ENCODE measurements around the gene CFAP97D2.
A peak's percentile ranks its signal among the peaks of the same experiment; 100 is the strongest.
"Not testable (repeated sequence)": the region's sequence is repeated elsewhere in the genome, so short reads cannot be mapped to it uniquely, and the experiment has no call there.

Gene CFAP97D2

DNA sequence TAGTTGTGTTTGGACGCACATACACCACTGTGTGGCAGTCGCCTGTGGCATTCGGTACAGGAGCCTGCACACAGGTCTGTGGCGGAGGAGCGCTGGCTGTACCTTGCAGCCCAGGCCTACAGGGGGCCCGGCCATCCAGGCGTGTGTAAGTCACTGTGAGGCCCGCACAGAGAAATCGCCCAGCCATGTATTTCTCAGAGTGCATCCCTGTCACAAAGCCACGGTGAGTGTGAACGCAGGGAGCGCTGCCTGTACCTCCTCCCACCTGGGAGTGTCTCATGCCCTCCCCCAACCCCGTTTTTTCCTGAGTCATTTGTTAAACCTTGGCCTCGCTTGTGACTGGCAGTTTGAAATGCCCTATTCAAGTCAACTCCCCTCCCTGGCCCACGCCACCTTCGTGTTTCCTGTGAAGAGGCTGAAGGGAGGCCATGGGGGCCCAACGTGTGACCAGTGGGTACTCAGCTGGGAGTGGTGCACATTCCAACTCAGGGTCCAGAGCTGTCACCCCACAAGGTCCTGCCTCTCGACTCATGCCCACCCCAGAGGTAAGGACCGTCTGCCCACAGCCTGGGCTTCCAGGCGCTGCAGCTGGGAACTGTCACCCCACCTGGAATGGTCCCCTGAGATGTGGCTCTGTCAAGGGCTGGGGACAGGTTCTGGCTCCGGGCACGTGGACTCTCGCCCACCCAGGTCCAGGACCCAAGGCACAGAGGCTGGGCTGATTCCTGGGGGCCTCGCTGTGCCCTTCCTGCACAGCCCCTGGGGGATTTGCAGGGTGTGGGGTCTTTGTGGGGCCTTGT is 35.1 kb upstream of the CFAP97D2 start:
- DNase-seq, result peak; percentile 88

DNA sequence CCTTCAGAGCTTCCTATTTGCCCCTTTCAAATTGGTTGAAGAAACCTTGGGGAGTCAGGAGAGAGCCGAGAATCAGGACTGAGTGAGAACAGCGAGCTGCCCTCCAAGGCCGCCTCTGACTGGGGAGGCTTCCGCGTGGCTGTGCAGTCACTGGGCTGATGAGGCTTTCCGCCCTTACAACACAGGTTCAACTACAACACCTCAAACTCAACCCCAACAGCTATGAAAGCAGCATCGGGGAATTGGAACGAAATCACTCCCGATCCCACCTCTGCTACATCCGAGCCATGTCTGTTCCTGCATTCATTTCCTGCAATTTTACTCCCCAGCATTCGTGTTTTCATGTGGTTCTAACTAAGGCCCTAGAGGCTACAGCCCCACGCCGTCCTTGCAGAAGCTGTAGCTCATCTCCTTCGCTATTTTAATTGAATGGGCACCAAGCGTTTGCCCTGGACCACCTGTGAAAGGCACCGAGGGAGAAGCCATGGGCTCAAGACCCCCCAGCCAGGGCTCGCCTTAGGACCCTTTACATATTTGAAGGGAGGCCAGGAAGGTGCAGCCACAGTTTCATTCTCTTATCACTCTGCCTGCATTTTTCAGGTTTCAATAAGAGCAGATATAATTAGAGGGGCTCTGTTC is 34.3 kb upstream of the CFAP97D2 start:
- peak; percentile 42 for DNase-seq

DNA sequence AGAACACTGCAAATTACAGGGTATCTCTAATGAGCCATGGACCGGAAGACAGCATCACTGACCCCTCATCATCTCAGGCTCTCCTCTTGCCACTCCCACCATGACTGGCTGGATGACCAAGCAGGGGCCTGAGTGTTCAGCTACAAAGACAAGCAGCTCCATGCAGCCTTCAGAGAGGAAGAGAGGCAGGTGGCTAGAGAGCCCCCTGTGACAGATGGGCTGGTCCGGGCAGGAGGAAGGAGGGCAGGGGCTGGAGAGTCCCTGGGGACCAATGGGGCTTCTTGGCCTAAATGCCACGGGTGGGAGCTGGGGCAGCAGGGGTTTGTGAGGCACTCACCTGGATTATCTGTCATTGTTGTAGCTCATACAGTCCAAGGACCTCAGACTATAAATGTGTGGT is 33.8 kb upstream of the CFAP97D2 start:
- DNase-seq, result peak; percentile 49

- peak; percentile 32 for DNase-seq
These were observed 33.3 kb upstream of the CFAP97D2 start for GRCh38 chr13:114145722-114146121.

DNA sequence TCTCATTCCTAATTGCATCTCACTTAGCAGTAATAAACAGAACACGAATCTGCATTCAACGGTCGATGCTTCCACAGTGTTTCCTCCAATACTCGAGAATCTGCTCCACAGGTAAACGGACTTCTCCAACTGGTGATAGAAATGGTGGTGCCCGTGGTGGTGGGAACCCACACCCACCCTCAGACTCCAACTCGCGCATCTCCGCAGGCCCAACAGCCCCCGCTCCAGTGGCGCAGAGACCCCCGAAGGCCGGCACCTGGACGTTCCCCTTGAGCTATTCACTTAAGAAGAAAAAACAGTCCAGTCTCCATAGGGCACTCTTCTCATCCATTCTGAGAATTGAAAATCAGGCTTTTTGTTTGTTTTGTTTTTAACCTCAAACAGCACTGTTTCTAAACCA is 32.9 kb upstream of the CFAP97D2 start:
- DNase-seq, result peak; percentile 16

DNA sequence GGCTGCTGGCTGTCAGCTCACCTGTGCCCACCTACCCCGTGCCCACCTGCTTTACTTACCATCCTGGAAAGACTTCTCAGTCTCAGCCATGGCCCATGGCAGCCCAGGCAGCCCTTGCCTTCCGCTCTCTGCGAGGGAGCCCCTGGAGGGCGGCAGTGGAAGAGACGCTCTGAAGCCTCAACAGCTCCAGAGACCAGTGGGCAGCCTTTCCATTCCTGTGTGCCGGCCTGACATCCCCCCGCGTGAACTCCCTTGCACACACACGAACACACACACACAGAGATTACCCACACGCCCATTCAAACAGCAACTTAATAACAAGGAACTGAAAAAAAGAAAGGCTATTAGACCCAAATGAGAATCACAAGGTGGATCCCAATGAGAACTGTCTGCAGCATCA is 32.4 kb upstream of the CFAP97D2 start:
- peak; percentile 69 for DNase-seq

- DNase-seq, result no peak
These were observed 31.1 kb upstream of the CFAP97D2 start for GRCh38 chr13:114147803-114148520.

DNA sequence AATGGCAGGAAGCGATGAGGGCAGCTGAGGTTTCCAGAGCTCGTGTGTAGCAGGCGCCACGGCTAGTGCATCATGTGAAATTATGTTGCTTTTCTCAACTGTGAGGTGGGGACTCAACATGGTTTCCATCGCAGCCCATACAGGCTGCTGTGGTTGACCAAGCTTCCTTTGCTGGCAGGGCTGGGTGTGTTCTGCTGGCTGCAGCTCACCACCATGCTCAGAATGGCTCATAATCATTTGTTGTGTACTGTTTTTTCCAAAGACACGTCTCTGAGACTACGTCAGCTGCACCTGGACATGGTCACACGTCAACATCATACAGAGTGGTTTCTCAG is 30.6 kb upstream of the CFAP97D2 start:
- no peak for DNase-seq

- not testable (repeated sequence) for DNase-seq
These were observed 30.2 kb upstream of the CFAP97D2 start for GRCh38 chr13:114148886-114149285.

DNA sequence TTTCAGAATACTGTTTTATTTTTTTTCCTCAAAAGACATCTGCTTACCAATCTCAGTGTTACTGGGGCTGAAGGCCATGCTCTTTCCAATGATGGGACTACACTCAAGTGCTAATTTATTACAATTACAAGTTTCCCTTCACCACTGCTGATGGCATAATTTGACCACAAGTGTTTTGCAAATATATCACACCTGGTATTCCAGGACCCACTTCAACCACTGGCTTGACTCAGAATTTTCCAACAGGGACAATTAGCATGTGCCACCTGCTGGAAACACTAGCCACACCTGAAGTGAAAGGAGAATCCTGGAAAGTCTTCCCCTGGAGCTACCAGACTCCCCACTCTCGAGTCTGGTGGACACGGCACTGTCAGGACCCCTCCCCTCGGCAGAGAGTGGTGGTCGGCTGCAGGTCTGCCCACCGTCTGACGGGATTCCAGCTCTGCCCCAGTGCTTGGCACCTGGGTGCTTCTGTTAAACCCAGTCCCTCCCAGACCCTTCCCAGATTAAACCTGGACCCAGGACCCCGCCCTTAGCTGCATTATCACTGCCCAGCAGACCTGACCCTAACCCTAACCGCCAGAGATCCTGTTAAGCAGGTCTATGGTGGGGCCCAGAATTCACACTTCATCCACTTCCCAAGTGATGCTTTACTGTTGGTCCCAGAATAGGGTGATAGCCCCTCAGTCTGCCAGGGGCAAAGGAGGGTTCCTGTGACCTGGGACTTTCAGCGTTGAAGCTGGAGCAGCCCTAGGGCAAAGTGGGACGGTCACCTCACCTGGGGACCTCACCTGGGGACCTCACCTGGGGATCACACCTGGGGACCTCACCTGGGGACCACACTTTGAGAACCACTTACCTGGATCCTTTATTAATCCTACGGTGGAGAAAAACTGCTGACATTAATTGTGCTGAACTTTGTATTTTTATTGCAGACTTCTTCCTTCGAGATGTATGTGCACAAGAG is 29.0 kb upstream of the CFAP97D2 start:
- DNase-seq, result peak; percentile 43

GRCh38 chr13:114151031-114151430 is 28.0 kb upstream of the CFAP97D2 start:
- no peak for DNase-seq

DNA sequence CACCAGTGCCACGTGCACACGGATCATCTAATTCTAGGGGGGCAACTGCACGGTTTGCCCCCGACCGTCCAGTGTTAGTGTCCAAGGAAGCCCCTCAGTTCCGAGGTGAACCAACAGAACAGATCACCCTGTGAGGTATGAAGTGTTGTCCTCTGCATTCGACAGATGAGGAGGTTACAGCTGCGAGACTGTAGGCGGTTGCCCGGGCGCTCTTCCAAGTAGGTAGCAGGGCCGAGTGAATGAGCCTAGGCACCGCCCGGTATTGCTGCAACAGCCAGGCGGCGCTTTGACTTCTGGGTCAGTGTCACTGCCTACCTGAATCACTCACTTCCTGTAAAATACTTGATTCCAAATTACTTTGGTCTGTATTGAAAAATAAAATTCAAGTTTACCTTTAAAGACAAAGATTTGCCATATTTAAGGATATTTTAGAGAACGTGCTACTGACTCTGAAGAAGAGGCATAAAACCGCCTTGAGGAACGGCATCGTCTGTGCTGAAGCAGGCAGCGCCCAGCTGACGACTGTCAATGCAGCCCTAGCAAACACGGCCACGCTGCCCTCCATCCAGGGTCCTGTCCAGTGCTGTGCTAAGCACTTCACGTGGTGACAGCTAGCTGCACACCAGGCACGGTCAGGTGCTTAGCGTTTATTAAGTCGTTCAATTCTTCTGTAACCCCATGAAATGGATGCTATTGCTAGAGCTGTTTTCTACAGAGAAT is 27.3 kb upstream of the CFAP97D2 start:
- peak; percentile 43 for DNase-seq

- peak; percentile 37 for DNase-seq
These were observed 26.8 kb upstream of the CFAP97D2 start for GRCh38 chr13:114152285-114152645.

DNA sequence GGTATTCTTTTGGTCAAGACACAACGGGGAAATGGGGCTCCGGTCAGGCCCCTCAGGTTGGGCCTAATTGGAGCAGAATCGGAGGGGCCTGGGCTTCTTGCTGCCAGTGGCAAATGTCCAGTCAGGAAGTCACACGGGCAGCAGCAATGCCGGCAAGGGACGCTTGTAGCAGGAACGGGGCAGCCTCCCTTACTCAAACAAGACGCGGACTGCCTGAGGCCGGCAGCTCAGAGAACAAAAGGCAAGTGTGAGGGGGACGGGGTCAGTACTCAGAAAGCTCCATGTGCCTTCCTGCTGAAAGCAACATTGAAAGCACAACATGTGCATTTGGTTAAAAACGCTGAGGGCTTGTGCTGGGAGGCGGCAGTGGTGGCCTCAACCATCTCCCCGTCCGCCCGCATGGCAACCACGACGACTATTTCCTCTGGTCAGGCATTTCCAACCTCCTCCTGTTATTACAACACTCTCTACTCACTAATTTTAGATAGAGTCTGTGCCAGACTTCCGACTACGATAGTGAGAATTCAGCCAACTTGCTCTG is 26.2 kb upstream of the CFAP97D2 start:
- DNase-seq, result peak; percentile 64

GRCh38 chr13:114153485-114154080 is 25.5 kb upstream of the CFAP97D2 start:
- no peak for DNase-seq

GRCh38 chr13:114154476-114154875 is 24.6 kb upstream of the CFAP97D2 start:
- no peak for DNase-seq

DNA sequence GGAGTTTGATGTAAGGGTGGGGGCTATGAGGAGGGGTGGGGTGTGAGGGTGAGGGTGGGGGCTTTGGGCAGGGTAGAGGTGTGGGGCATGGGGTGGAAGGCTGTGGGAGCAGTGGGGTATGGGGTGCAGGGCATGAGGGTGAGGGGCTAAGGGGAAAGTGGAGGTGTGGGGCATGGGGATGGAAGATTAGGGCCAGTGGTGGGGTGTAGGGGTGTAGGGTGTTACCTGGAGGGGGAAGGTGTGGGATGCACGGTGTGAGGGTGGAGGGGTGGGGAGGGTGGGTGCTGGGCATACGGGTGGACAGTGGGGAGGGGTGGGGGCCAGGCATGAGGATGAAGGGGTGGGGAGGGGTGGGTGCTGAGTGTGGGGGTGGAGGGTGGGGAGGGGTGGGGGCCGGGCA is 23.7 kb upstream of the CFAP97D2 start:
- no peak for DNase-seq

DNA sequence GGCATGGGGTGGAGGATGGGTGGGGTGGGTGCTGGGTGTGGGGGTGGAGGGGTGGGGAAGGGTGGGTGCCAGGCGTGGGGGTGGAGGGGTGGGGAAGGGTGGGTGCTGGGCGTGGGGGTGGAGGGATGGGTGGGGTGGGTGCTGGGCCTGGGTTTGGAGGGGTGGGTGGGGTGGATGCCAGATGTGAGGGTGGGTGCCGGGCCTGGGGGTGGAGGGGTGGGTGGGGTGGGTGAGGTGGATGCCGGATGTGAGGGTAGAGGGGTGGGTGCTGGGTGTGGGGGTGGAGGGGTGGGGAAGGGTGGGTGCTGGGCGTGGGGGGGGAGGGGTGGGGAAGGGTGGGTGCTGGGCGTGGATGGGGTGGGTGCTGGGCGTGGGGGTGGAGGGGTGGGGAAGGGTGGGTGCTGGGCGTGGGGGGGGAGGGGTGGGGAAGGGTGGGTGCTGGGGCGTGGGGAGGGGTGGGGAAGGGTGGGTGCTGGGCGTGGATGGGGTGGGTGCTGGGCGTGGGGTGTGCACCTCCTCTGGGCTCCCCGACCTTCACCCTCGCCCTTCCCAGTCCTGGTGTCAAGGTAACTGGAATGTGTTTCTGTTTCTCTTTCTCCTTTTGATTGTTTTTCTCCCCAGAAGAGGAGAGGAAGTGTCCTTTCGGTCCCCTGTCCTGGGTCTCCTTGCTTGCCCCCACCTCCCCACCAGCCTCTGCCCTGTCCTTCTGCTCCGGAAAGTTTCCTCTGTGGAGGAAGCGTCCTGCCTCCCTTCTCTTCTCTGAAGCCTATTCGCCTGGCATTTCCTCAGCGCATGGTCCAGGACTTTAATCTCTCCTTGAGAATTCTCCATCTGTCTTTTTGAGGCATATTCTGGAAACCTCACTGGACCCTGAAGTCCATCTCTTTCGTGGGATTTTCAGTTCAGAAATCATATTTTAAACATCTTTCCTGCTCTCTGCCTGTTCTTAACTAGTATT is 22.9 kb upstream of the CFAP97D2 start:
- DNase-seq, result no peak

DNA sequence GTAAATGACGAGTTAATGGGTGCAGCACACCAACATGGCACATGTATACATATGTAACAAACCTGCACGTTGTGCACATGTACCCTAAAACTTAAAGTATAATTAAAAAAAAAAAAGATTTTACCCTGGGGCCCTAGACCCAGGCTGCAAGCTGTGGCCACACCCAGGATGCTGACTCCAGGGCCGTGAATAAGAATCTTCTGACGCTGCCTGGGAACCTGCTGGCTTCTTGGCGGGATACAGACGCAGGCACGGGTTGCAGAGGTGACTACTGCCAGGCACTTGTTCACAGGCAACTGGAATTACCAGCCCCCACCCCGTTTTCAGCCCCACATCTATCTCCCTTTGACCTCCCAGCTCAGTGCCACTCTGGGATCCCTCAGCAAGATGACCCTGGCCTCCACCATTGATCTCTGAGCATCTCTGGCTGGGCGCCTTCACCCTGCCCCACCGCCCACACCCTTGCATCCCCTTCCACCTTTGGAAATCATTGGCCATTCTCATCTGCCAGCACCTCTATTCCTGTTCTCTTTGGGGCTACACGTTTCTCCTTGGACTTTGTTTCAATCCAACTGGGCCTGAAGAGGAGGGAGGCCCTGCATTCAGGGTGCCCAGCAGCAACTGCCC is 21.1 kb upstream of the CFAP97D2 start:
- no peak for DNase-seq
